SIG-M5 (cell line): ENCODE measurements around the gene XIRP2.

ENCODE experiments used
- DNase-seq: peaks from one replicate; lab custom pipeline; 2025; lab: John Stamatoyannopoulos, UW

Gene XIRP2

GRCh38 chr2:167292430-167293171, 404.3 kb downstream of the XIRP2 start, which contains the start of gene B3GALT1:
B3GALT1 (plus strand) TSS chr2:167293001.
- no peak for DNase-seq

DNA sequence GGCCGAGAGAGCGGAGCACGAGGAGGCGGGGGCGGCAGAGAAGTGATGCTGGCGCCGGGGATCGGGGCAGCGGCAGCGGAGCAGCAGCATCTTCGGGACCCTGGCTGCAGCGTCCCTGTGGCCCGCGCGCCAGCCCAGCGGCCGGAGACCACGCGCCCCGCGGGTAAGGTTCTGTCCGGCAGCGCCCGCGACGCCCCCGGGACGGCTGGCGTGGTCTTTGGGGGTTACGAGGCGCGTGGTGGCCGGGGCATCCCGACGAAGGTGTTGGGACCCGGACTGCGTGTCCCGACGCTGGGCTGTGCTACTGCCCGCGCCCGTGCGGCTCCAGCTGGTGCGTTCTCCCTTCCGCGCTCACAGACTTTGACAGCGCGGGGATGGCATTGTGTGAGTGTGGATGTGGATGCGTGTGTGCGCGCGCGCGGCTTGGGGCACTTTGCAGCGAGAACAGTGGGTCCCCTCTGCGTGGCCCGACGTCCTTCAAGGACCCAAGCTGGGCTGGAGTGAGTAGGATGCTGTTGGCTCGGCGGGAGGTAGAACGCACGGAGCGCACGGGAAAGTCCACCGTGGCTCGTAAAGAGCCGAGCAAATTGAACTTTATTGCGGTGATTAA, 405.0 kb downstream of the XIRP2 start:
- DNase-seq: no peak

- DNase-seq: no peak
Measured at GRCh38 chr2:167293943-167294775, 405.9 kb downstream of the XIRP2 start.

- no peak for DNase-seq
Measured at GRCh38 chr2:167294776-167295140, 406.5 kb downstream of the XIRP2 start.

- no peak for DNase-seq
Measured at GRCh38 chr2:167297292-167297691, 409.0 kb downstream of the XIRP2 start.

- DNase-seq: no peak
Measured at GRCh38 chr2:167298017-167298416, 409.7 kb downstream of the XIRP2 start.
